Melanocyte of skin (primary cell): Measurements from ENCODE around the gene HIGD1C. TPM values are rescaled to one million over a fixed set of nuclear protein-coding genes. Genes with fewer than 3 reads are reported as not detected.

Experiments used
- small RNA-seq, 2 donors: library from RNA; depleted of rRNA; stranded (forward); fragments of <200 nt; gene quantifications; one replicate each; pipeline ENCODE3, GENCODE V24; 2012
- total RNA-seq, 2 donors: library from RNA; depleted of rRNA; stranded (reverse); fragments of >200 nt; gene quantifications; 2 replicates each; pipeline ENCODE4 v1.2.3, GENCODE V29; 2012

HIGD1C gene
- not detected for total RNA-seq

DNA sequence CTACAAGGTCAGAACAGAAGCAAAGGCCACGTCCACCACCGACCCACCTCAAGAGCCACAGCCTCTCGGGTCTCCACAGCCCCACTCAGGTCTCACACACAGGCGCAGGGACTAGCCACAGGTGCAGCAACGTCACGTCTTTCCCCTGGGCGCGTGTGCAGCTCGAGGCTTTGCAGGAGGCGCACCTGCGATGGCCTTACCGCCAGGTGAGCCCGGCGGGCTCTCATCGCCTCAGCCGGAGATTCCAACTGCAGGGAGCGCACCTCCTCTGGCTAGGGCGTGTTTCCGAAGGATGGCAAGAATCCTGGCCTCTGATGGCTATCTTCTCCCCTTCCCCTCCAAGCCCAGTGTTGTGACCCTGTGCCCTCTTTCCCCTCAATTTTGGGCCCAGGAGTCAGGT, at the start of gene HIGD1C:
HIGD1C (plus strand) TSS at position 35 of the 400 bp plus-strand sequence. CDS start 1,455 bp downstream, outside the sequence.

Small RNAs within 50 kb of the gene (small RNA-seq; reads per million reads assigned to genes)
- gene AC008121.1: 0 to 0.12 reads per million in 2 donors
- 0 reads per million in 2 donors for gene RF00019
- gene RNU6-87P: 0 reads per million in 2 donors

Other genes with a start within 250 kb of the HIGD1C start
- gene ATF1, start 188.4 kb upstream of the HIGD1C start, total RNA-seq: 10 to 100 TPM; 14.1 to 21.3 TPM
- gene TMPRSS12, start 109.6 kb upstream of the HIGD1C start, total RNA-seq: not detected
- gene SLC11A2, start 73.8 kb downstream of the HIGD1C start, total RNA-seq: 100 to 1,000 TPM; 137 to 336 TPM
- 10 to 100 TPM; 27.0 to 34.1 TPM for gene LETMD1, start 95.8 kb downstream of the HIGD1C start, total RNA-seq
- gene CSRNP2, start 131.1 kb downstream of the HIGD1C start, total RNA-seq: 10 to 100 TPM; 19.0 to 19.3 TPM
- gene TFCP2, start 220.6 kb downstream of the HIGD1C start, total RNA-seq: 1 to 10 TPM; 5.5 to 9.7 TPM